CD4-positive, alpha-beta T cell treated with Interleukin-12 subunit alpha and Interleukin-12 subunit beta, for 1 hour (primary cell): ENCODE measurements around the gene ZNF547.
A peak's percentile ranks its signal among the peaks of the same experiment; 100 is the strongest.

Experiments
- DNase-seq: peaks from one replicate; pipeline ENCODE4 v3.0.0-alpha.2; 2020

ZNF547 gene

DNA sequence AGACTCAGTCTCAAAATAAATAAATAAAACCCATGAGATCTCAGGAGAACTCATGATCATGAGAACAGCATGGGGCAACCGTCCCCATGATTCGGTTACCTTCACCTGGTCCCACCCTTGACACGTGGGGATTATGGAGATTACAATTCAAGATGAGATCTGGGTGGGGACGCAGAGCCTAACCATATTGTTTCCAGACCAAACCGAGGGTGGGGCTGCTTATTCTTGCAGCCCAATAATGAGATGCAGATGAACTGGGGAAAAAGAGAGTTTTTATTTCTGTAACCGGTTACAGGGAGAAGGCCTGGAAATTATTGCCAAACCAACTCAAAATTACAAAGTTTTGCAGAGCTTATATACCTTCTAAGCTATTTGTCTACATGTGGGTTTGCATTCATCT is 12.8 kb downstream of the ZNF547 start:
- DNase-seq, result no peak

DNA sequence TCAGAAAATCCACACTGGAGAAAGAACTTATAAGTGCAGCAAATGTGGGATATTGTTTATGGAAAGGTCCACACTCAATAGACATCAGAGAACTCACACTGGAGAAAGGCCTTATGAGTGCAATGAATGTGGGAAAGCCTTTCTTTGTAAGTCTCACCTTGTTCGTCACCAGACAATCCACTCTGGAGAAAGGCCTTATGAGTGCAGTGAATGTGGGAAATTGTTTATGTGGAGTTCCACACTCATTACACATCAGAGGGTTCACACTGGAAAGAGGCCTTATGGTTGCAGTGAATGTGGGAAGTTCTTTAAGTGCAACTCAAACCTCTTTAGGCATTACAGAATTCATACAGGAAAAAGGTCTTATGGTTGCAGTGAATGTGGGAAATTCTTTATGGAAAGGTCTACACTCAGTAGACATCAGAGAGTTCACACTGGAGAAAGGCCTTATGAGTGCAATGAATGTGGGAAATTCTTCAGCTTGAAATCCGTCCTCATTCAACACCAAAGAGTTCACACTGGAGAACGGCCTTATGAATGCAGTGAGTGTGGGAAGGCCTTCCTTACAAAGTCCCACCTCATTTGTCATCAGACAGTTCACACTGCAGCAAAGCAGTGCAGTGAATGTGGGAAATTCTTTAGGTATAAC is 14.3 kb downstream of the ZNF547 start:
- no peak for DNase-seq

DNA sequence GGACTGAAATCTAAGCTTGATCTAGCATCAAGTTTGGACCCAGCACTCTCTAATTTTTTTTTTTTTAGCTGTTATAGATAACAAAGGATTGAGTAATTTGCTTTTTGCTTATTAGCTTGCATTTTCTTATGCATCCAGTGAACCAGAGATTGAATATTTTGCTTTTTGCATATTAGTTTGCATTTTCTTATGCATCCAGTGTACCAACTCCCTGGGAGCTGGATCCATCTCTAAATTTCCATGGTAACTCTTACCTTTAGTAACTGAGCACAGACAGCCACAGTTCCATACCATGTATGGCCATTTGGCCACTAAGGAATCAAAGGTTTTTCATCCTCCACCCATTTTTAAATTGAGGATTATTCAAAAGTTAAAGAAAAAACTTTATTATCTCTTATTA is 17.6 kb downstream of the ZNF547 start:
- DNase-seq, result no peak

DNA sequence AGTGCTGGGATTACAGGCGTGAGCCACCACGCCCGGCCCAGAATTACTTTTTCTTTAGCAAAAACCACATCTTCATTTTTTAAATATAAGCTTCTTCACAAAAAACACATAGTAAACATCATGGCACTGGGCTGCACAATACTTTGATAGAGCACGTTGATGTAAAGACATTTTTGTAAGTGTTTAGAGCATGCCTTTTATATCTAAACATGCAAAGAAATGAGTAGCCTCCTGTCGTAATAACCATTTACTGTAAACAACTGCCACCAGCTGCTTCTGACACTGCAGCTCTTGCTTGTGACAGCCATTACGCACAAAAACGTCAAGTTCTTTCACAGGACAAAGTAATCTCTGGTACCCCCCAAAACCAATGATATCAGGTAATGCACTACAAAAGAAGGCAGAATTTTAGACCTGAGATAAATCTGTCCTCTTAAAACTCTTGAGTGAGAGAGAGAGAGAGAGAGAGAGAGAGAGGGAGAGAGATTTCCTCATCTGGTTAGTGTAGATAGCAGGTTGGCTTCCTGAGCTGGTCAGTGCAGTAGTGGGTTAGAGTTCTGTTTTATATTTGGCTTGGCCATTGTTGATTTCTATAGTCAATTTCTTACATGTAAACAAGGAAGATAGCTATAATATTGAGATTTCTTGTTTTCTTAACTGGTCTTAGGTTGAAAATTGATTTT is 19.6 kb downstream of the ZNF547 start:
- DNase-seq, result no peak

DNA sequence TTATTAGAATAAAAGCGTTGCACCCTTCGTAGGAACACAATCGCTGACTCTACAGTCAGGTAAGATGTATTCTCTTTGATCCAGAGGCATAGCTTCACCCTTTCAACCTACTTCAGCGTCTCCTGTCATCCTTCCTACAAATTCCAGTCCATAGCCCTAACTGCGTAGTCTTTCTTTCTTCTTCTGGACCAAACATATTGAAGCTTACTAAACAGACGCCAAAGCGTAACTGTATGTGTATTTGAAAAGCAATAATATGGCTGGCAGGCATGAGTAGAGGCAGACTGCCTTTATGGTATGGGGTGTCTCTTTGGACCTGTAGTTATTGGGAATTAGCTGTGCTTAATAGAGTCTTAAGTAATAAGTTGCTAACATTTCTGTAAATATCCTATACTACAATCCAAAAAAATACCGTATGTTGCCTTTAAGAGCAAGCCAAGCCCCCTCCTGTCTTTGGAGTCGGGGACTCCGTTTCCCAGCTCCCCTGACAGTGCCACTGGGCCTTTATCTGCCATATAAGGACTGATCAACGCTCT is 25.9 kb downstream of the ZNF547 start:
- no peak for DNase-seq

DNA sequence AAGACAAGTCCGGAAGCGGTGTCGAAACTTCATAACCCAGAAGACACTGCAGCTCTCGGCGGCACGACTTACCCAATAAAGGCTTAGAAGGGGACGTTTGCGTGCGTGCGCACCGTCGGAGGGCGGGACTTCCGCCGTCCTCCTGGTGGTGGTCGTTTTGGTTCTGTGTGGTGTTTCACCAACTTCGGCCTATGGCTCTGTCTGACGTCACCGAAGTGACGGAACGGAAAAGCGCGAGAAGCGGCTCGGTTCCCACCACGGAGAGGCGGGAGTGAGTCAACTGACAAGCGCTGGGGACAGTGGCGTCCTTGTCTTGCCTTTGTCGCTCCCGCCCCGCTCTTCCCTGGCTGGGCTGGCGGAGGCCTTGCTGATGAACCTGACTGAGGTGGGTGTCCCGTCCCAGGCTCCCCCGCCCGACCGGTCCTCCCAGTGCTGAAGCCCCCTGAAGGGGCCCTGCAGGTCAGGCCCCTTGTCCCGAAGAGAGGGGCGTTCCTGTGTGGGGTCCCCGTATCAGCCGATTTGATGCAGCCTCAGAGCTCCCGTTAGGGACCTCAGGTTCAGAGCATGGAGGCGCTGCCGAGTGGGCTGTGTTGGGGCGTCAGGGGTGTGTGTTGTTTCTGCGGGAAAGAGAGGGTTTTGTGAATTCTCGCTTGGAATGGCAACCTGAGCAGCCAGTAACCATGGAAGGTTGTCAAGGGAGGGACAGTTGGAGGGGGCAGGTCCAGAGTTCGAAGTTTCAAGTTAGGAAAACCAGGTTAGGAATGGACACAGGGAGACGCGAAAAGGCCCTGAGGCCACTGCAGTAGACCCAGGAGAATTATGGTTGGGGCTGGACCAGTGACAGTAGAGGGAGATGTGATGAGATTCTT is 26.6 kb downstream of the ZNF547 start, which contains the start of gene ZNF548:
ZNF548 (plus strand) TSS at position 125 of the 869 bp plus-strand sequence; CDS start at position 371, 246 bp downstream.
- DNase-seq, result peak; percentile 98

DNA sequence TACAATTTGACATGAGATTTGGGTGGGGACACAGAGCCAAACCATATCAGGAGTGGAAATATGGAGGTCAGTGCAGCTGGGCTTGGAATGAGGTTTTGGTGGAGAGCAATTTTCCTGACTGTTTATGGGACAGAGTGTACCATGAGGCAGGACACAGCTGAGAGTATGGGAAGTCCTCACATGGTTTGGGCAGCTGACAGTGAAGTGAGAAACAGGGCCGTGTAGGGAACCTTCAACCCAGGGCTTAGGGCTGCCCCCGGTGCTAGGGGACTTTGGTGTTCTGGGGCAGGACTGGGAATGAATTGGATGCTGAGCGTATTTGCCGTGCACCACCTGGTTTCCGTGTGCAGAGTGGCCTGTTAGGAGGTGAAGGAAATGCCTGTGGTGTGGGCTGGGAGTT is 32.4 kb downstream of the ZNF547 start:
- DNase-seq, result no peak

DNA sequence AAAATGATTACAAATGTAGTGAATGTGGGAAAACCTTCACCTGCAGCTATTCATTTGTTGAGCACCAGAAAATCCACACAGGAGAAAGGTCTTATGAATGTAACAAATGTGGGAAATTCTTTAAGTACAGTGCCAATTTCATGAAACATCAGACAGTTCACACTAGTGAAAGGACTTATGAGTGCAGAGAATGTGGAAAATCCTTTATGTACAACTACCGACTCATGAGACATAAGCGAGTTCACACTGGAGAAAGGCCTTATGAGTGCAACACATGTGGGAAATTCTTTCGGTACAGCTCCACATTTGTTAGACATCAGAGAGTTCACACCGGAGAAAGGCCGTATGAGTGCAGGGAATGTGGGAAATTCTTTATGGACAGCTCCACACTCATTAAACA is 35.5 kb downstream of the ZNF547 start:
- DNase-seq, result no peak

DNA sequence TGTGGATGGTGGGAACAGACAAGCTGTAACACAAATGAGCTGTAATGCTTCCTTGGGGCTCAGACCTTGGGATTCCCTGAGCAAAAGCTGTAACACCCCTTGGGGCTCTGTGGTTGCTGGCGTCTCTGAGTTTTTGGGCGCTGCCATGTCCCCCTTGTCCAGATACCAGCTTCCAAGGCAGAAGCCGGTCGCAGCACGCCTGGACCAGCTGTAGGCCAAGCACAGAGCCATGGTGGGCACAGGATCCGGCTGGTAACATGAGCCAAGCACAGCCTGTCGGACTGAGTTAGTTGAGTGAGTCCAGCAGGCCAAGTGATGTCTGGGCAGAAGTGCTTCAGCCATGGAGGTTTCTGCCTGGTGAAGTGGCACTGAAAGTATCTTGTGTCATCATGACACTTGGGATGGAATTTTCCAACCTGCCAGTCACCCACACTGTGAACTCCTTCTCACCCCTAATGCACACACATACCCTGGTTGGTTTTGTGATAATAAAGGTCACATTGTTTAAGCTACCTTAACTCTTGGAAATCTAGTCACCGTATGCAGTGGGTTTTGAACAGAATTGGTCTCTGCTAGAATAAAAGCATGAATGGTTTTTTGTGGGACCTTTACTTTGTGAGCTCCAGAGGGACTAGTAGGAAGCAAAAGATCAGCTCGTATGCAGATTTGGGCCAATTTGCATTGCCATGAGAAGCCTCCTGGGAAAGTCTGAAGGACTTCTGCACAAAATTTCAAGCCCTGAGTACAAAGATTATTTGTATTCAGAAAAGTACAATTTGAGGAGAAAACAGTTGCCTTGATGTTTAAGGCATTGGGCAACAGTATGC is 40.6 kb downstream of the ZNF547 start:
- DNase-seq, result no peak

DNA sequence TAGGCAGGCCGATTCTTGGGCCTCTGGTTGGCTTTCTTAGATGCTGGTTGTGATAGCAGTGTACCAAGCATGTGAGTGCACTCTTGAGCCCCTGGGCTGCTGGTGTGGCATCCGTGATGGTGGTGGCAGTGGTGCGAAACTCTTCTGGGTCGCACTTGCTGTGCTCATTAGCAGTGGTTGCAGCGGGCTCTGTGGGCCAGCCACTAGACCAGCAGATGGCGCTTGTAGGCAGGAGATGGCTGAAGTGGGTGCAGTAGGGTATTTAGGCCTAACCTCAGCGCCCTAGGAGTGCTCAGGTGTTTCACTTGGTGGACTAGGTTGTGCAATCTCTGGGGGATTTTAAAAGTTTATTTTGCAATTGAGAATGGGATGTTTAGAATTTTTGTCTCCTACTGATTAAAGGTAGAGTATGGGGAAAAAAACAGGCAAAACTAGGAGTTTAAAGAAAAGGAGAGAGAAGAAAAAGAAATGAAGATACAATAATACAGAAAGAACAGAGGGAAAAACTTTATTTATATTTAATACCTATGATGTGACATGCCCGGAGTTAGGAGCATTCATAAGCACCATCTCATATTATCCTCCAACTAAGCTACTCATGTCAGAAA is 43.3 kb downstream of the ZNF547 start:
- peak; percentile 80 for DNase-seq

DNA sequence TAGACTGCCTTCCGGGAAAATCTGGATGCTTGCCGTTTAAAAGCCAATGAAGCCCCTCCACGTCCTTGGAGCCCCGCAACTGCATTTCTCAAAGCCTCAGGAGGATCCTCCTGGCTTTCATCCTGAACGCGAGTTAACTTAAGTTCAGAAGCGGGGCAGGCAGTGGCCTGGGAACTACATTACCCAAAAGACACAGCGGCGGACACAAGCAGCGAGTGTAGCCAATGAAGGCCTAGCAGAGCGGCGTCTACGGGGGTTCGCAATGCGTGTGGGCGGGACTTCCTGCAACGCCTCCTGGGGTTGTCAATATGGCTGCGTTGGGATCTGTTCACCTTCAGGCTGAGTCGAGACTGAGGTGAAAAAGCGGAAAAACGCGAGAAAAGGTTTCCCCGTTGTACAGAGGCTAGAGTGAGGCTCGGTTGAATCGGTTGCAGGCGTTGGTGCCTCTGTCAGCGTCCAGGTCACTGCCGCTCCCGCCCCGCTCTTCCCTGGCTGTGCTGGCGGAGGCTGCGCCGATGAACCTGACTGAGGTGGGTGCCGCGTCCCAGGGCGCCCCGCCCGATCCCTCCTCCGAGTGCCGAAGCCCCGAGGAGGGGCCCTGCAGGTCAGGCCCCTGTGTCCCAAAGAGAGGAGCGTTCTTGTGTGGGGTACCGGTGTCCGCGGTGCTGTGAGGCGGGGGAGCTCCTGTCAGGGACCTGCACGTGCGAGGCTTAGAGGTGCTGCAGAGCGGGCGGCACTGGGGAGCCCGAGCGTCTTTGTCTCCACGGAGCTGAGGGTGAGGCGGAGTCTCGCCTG is 47.7 kb downstream of the ZNF547 start, which contains the start of gene ZNF17:
ZNF17 (plus strand) TSS at position 285 of the 795 bp plus-strand sequence. CDS start 2,455 bp downstream, outside the sequence.
- DNase-seq, result peak; percentile 93

DNA sequence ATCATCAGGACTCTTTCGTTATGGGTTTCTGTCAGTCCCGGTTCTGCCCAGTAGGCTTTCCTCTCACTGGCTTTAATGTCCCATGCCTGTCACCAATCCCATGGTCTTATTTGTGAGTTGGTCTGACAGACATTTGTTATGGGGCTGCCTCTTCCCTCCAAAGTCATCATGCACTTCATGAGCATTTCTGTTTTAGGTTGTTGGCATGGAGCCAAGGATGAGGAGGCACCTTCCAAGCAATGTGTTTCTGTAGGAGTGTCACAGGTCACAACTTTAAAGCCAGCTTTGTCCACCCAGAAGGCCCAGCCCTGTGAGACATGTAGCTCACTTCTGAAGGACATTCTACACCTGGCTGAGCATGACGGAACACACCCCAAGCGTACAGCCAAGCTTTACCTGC is 56.1 kb downstream of the ZNF547 start:
- no peak for DNase-seq

DNA sequence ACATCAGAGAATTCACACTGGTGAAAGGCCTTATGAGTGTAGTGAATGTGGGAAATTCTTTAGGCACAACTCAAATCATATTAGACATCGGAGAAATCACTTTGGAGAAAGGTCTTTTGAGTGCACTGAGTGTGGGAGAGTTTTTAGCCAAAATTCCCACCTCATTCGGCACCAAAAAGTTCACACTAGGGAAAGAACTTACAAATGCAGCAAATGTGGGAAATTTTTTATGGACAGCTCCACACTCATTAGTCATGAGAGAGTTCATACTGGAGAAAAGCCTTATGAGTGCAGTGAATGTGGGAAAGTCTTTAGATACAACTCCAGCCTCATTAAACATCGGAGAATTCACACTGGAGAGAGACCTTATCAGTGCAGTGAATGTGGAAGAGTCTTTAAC is 57.7 kb downstream of the ZNF547 start:
- no peak for DNase-seq
